Upper lobe of right lung (tissue), 1 donor: ENCODE data around the gene HOXB3. TPM values are rescaled to one million over a fixed set of nuclear protein-coding genes. Genes with fewer than 3 reads are reported as not detected.

ENCODE experiments used
- ATAC-seq: fragments of 200-7000 bp; cut with Tn5 transposase; one replicate; pipeline ENCODE4 v1.9.1; 2020; ENCODE audit warnings: mild to moderate bottlenecking, moderate library complexity
- DNase-seq: peaks from one replicate; pipeline ENCODE4 v3.0.0-alpha.2; 2020
- H3K27ac ChIP-seq: fragments of 200-600 bp; one replicate; pipeline ENCODE4 v1.8.0; 2022
- H3K27me3 ChIP-seq: fragments of 200-600 bp; one replicate; pipeline ENCODE4 v1.8.0; 2022; ENCODE audit warnings: mild to moderate bottlenecking
- H3K36me3 ChIP-seq: fragments of 200-600 bp; one replicate; pipeline ENCODE4 v1.8.0; 2022
- H3K4me1 ChIP-seq: fragments of 200-600 bp; one replicate; pipeline ENCODE4 v1.8.0; 2022
- H3K4me3 ChIP-seq: fragments of 200-600 bp; one replicate; pipeline ENCODE4 v1.8.0; 2022; ENCODE audit warnings: mild to moderate bottlenecking
- H3K9me3 ChIP-seq: fragments of 200-600 bp; one replicate; pipeline ENCODE4 v1.8.0; 2022
- intact Hi-C: fragments of 100-400 bp; cut with DNase I; formaldehyde crosslinking; loops from one replicate; pipeline ENCODE4 v1.11.0; 2022
- total RNA-seq: library from RNA; stranded (reverse); fragmentation: NEBNext Ultra II Directional; extraction: Animal tissue kit (Norgen Biotek cat#: 25700); gene quantifications from one replicate; pipeline ENCODE4 v1.2.1, GENCODE V29; 2021
- TF ChIP-seq, protein P1 (sequence below): fragments of 200-600 bp; IDR thresholded peaks from one replicate; pipeline ENCODE4 v1.8.0; 2022; ENCODE audit warnings: antibody characterized with exemption
- donor health status: DM: no; HTN: yes; CAD: no; lungs with severe emphysema.

Gene HOXB3
- total RNA-seq, 1 donor from 2014 or later, result 13.3 TPM

GRCh38 chr17:48578616-48579470 lies 11.2 kb downstream of the HOXB3 start:
- peaks cover 6% of the 10 kb centered on the region for H3K4me1 ChIP-seq
- TF ChIP-seq, protein P1, sequence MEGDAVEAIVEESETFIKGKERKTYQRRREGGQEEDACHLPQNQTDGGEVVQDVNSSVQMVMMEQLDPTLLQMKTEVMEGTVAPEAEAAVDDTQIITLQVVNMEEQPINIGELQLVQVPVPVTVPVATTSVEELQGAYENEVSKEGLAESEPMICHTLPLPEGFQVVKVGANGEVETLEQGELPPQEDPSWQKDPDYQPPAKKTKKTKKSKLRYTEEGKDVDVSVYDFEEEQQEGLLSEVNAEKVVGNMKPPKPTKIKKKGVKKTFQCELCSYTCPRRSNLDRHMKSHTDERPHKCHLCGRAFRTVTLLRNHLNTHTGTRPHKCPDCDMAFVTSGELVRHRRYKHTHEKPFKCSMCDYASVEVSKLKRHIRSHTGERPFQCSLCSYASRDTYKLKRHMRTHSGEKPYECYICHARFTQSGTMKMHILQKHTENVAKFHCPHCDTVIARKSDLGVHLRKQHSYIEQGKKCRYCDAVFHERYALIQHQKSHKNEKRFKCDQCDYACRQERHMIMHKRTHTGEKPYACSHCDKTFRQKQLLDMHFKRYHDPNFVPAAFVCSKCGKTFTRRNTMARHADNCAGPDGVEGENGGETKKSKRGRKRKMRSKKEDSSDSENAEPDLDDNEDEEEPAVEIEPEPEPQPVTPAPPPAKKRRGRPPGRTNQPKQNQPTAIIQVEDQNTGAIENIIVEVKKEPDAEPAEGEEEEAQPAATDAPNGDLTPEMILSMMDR, result no peak
- H3K27me3 ChIP-seq, result peaks cover 79% of the 10 kb centered on the region
- H3K4me3 ChIP-seq, result peak overlapping the region; percentile 59
- peak overlapping the region; percentile 93 for H3K27ac ChIP-seq
- H3K36me3 ChIP-seq, result no peaks in the 10 kb centered on the region
- intact Hi-C loops, result no loop called here
- ATAC-seq, result peak; percentile 15
- DNase-seq, result no peak
- no peaks in the 10 kb centered on the region for H3K9me3 ChIP-seq

GRCh38 chr17:48577946-48578615 lies 12.0 kb downstream of the HOXB3 start, which contains the start of gene HOXB4:
Gene HOXB4, minus strand, starts transcription at chr17:48578350. Its CDS starts 31 bp downstream, at chr17:48578319.
- H3K36me3 ChIP-seq, result no peaks in the 10 kb centered on the region
- DNase-seq (no peak), ATAC-seq (peak; percentile 55)
- TF ChIP-seq, protein P1, result no peak
- H3K27ac ChIP-seq, result peak within 1 kb of the TSS; percentile 93
- H3K4me1 ChIP-seq, result peaks cover 6% of the 10 kb centered on the region
- intact Hi-C loops, result no loop called here
- no peaks in the 10 kb centered on the region for H3K9me3 ChIP-seq
- peaks cover 79% of the 10 kb centered on the region for H3K27me3 ChIP-seq
- H3K4me3 ChIP-seq, result peak within 1 kb of the TSS; percentile 59

- peak overlapping the region; percentile 59 for H3K4me3 ChIP-seq
- H3K27me3 ChIP-seq, result peaks cover 79% of the 10 kb centered on the region
- H3K9me3 ChIP-seq, result no peaks in the 10 kb centered on the region
- ATAC-seq (no peak), DNase-seq (no peak)
- peaks cover 10% of the 10 kb centered on the region for H3K4me1 ChIP-seq
- peak overlapping the region; percentile 83 for H3K27ac ChIP-seq
- intact Hi-C loops, result no loop called here
- TF ChIP-seq, protein P1, result no peak
- H3K36me3 ChIP-seq, result no peaks in the 10 kb centered on the region
Measured at GRCh38 chr17:48577330-48577945, 12.6 kb downstream of the HOXB3 start.

GRCh38 chr17:48576479-48577309 lies 13.3 kb downstream of the HOXB3 start:
- DNase-seq (no peak), ATAC-seq (no peak)
- peak overlapping the region; percentile 83 for H3K27ac ChIP-seq
- no peaks in the 10 kb centered on the region for H3K9me3 ChIP-seq
- intact Hi-C loops, result no loop called here
- peak overlapping the region; percentile 59 for H3K4me3 ChIP-seq
- peaks cover 11% of the 10 kb centered on the region for H3K4me1 ChIP-seq
- peaks cover 78% of the 10 kb centered on the region for H3K27me3 ChIP-seq
- no peaks in the 10 kb centered on the region for H3K36me3 ChIP-seq
- TF ChIP-seq, protein P1, result no peak
